K562 (cell line): ENCODE measurements around the gene HMG20B. TPM values are rescaled to one million over a fixed set of nuclear protein-coding genes. Genes with fewer than 3 reads are reported as not detected.

ENCODE experiments used
- ARID2 ChIP-seq: fragments of 450-650 bp; IDR thresholded peaks from 2 replicates; pipeline ENCODE4 v1.6.1; 2017; ENCODE audit warnings: antibody characterized with exemption, mild to moderate bottlenecking
- C11orf30 ChIP-seq: fragments of 450-650 bp; IDR thresholded peaks from 2 replicates; pipeline ENCODE4 v1.6.1; 2016; ENCODE audit warnings: low read depth, mild to moderate bottlenecking
- CBFA2T3 ChIP-seq: fragments of 450-650 bp; IDR thresholded peaks from 2 replicates; pipeline ENCODE4 v1.6.1; 2017
- CC2D1A ChIP-seq: fragments of 450-650 bp; IDR thresholded peaks from 2 replicates; pipeline ENCODE4 v1.6.1; 2017; ENCODE audit warnings: mild to moderate bottlenecking
- CLOCK ChIP-seq: fragments of 250-450 bp; sonication (Bioruptor Pico); IDR thresholded peaks from 2 replicates; pipeline ENCODE4 v1.4.0; 2020; ENCODE audit warnings: mild to moderate bottlenecking, moderate library complexity, borderline replicate concordance
- CREM ChIP-seq: IDR thresholded peaks from 2 replicates; pipeline ENCODE4 v1.6.1; 2014; ENCODE audit warnings: antibody characterized with exemption, low read depth
- CTBP1 ChIP-seq: fragments of 450-650 bp; IDR thresholded peaks from 2 replicates; pipeline ENCODE4 v1.6.1; 2016; ENCODE audit warnings: borderline replicate concordance
- ELF1 ChIP-seq: fragments of 200-800 bp; sonication (Bioruptor generic); IDR thresholded peaks from 2 replicates; pipeline ENCODE4 v1.6.1; 2016; ENCODE audit warnings: missing genetic modification characterization, missing compliant biosample characterization
- GTF2F1 ChIP-seq: IDR thresholded peaks from 2 replicates; pipeline ENCODE4 v1.6.1; 2011; ENCODE audit warnings: low read depth, low read length, improper control_type of control experiment
- ID3 ChIP-seq, 2 experiments: fragments of 250-450 bp in 1 of 2; fragments of 450-650 bp in 1 of 2; sonication (Bioruptor Pico) in 1 of 2; IDR thresholded peaks; 2 replicates each; pipeline versions ENCODE4 v1.6.1 to v1.8.0; 2016 to 2021; ENCODE audit warnings: mild to moderate bottlenecking in 2 of 2, moderate library complexity in 2 of 2, missing compliant biosample characterization in 1 of 2, missing genetic modification characterization in 1 of 2
- MAFF ChIP-seq: IDR thresholded peaks from 2 replicates; pipeline ENCODE4 v1.6.1; 2012; ENCODE audit warnings: low read length, improper control_type of control experiment
- NR4A1 ChIP-seq, 2 experiments: fragments of 250-450 bp in 1 of 2; fragments of 450-650 bp in 1 of 2; sonication (Bioruptor Pico) in 1 of 2; IDR thresholded peaks; 2 replicates each; pipeline versions ENCODE4 v1.4.0 to v1.6.1; 2016 to 2020; ENCODE audit warnings: mild to moderate bottlenecking in 2 of 2, missing compliant biosample characterization in 1 of 2, missing genetic modification characterization in 1 of 2, moderate library complexity in 1 of 2
- RB1 ChIP-seq: fragments of 450-650 bp; IDR thresholded peaks from 2 replicates; pipeline ENCODE4 v1.6.1; 2017; ENCODE audit warnings: low read depth, mild to moderate bottlenecking
- RCOR1 ChIP-seq, 2 experiments: IDR thresholded peaks; 2 replicates each; pipeline ENCODE4 v1.6.1; 2012; ENCODE audit warnings: low read depth in 2 of 2, low read length in 2 of 2, borderline replicate concordance in 1 of 2, improper control_type of control experiment in 1 of 2
- ZMIZ1 ChIP-seq, 2 experiments: fragments of 150-350 bp in 1 of 2; IDR thresholded peaks; 2 replicates each; pipeline ENCODE4 v1.6.1; 2012 to 2016; ENCODE audit warnings: low read depth in 2 of 2, low read length in 2 of 2, mild to moderate bottlenecking in 1 of 2, moderate library complexity in 1 of 2
- ZNF282 ChIP-seq: sonication (generic); formaldehyde crosslinking; IDR thresholded peaks from 2 replicates; pipeline ENCODE4 v1.8.1; 2023; ENCODE audit warnings: missing genetic modification reagents
- polyA plus RNA-seq, 8 experiments: library from polyadenylated mRNA; depleted of rRNA in 4 of 8; stranded (reverse) in 5 of 8; unstranded in 3 of 8; fragments of >200 nt; fragmentation: Nextera tagmentation in 2 of 8; fragmentation: Illumina TruSeq in 1 of 8; extraction: Ambion mirVana in 2 of 8; extraction: Trizol in 1 of 8; gene quantifications; 2 replicates each; pipeline versions ENCODE4 v1.2.1 to v1.2.3, GENCODE V29; 2011 to 2014; ENCODE audit warnings: inconsistent platforms in 1 of 8, missing spikeins in 1 of 8
- total RNA-seq, 7 experiments: library from RNA; depleted of rRNA in 6 of 7; stranded (reverse); fragments of >200 nt in 6 of 7; fragmentation: Illumina TruSeq in 2 of 7; extraction: Trizol in 2 of 7; gene quantifications; 2 replicates each; pipeline versions ENCODE4 v1.2.1 to v1.2.3, GENCODE V29; 2011 to 2021; ENCODE audit warnings: low replicate concordance in 1 of 7
- TF ChIP-seq, protein P1 (sequence below): fragments of 250-450 bp; sonication (Bioruptor Pico); IDR thresholded peaks from 2 replicates; pipeline ENCODE4 v1.5.0; 2021; ENCODE audit warnings: mild to moderate bottlenecking, moderate library complexity

The HMG20B gene
- total and polyA plus RNA-seq, 9 of the 15 experiments (the other 6 are each of a cell fraction or from before 2014, with no cell fraction given): 0.35 to 172 (median 38.6) TPM

- TF ChIP-seq MAFF (0 out of 2 replicates have a peak, but pooled peaks have one; percentile 25), ARID2 (peak; percentile 58), CLOCK (CRISPR knock-in tag) (no peak), ELF1 (no peak), CTBP1 (no peak), CREM (0 out of 2 replicates have a peak, but pooled peaks have one; percentile 22), NR4A1 (CRISPR knock-in tag; IDR thresholded peaks at IDR 0.05) (no peak), NR4A1 (tag; IDR thresholded peaks at IDR 0.05) (no peak), ZNF282 (CRISPR knock-in tag) (no peak), CC2D1A (no peak), RB1 (no peak), RCOR1 (IDR thresholded peaks at IDR 0.05; ENCODE audit: borderline replicate concordance in 1 of 2, low read depth in 2 of 2, low read length in 2 of 2) (peak in 1 of 2 experiments; percentile 88; a peak in 2 of 4 replicates), ID3 (CRISPR knock-in tag; IDR thresholded peaks at IDR 0.05) (no peak), ID3 (tag; IDR thresholded peaks at IDR 0.05) (no peak), GTF2F1 (no peak), CBFA2T3 (peak; percentile 60), C11orf30 (peak; percentile 83), ZMIZ1 (IDR thresholded peaks at IDR 0.05; ENCODE audit: low read depth in 2 of 2, low read length in 2 of 2) (no peak)
- TF ChIP-seq, protein P1, sequence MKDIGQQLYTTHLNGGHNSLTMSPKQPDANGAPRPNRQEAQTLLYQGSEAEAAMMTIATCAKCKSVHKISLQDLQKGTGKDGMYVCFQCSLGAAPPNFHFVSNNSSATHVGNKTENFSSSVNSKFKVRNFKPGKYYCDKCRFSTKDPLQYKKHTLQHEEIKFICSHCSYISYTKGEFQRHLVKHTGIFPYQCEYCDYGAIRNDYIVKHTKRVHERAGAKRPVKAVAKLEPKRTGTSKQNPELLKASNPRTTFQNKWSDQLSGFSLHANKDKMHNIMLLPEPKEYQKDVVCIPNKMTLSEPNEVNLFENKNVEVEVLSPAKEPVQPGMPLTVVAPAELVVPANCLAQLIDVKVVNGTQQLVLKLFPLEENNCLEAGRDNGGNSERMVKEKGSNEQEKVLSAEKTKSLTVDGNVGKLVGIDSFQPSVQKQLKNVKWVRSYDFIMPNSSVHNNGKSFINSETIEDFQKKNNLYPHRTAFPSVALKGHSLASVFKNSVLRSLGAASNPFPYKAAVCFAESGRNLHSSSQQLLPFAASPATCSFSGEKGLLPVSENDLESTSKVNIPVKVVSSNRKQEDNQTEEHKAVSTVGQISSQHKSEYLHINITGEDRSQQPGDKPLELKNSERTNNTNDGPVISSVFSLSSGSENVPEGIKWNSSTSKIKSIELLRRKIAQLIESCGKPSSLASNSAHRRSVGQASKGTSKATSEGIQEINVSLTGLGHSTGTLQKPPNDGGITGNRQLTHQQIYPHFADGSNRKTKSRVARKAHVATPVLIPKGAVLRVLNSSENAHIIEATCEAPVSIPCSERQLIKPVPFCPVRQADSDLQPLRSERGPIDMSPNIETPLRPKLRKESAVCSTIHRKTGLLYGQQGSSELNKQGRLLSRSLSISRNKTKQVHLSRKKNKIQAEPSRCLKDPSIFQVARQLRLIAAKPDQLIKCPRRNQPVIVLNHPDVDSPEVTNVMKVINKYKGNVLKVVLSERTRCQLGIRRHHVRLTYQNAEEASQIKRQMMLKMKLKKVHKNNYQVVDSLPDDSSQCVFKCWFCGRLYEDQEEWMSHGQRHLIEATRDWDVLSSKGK (CRISPR knock-in tag): no peak
Measured at GRCh38 chr19:3580156-3580934, 7.6 kb downstream of the HMG20B start (continued).
